ENCODE data around the gene ANGPT4. TPM values are rescaled to one million over a fixed set of nuclear protein-coding genes. Genes with fewer than 3 reads are reported as not detected.
A peak's percentile ranks its signal among the peaks of the same experiment; 100 is the strongest.

The ANGPT4 gene
- total and polyA plus RNA-seq, 2 of the 8 experiments (the other 6 are each of a cell fraction or from before 2014, with no cell fraction given): 0.07 to 0.33 TPM

DNA sequence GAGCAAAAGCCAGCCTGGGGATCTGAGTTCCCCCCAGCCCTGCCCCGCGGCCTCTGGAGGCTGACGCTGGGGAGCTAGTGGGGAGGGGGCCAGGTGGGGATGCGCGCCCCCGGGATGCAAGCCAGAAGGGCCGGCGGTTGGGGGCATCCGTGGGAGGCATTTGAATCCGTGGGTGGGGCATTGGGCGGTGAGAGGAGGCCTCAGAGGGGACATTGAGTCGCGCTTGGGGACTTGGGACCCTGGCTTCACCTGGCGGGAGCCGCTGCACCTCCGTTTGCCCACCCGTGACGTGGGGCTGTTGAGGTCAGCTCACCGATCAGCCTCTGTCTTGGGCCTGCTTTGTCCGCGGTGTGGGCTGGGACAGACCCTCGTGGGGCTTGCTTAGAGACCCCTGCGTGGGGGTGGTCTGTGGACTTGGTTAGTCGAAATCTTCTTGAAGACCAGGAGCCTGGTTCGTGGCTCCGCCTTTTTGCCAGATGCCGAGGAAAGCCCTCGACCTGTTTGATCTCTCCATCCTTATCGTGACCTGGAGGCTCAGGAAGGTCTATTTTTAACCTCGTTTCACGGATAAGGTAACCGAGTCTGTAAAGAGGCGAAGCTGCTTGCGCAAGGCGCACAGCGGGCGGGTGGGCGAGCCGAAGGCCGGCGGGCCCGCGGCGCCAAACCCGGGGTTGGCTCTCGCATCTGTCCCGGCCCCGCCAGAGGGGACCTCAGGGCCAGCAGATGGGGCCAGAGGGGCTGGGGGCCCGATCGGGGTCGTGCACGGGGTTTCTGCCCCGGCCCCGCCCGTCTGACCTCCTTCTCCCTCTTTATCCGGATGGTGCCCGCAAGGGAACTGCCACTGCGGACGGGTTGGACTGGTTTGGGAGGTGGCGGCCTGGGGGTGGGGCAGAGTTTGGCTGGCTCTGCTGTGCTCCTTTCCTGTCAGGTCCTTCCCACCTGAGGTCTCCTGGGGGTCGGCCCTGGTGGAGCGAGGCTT is 74.3 kb downstream of the ANGPT4 start:
- WGBS, 2 experiments (ENCODE audit: extremely low coverage in 1 of 2, insufficient coverage in 1 of 2, insufficient read length in 1 of 2, insufficient replicate concordance in 2 of 2, low coverage in 1 of 2, low lambda C conversion rate in 2 of 2, missing lambda C conversion rate in 1 of 2): 3% methylated on average over 53 of the region's 62 CpGs; no CpG with 5 or more reads in 1 of the 2 experiments
- no peak overlapping the region for H4K5ac ChIP-seq (ENCODE audit: insufficient read length, low read depth, low read length)
- H3K4me1 ChIP-seq (replicated peaks in 1 of 4; ENCODE audit: control insufficient read depth in 3 of 4, insufficient read depth in 4 of 4, low read length in 3 of 4): peaks cover 3 to 29% (median 14%) of the 10 kb centered on the region in 4 experiments
- peak in 1 of 2 experiments; percentile 78 for DNase-seq (ENCODE audit: low read depth in 1 of 2, low spot score in 2 of 2)
- no peak overlapping the region for H3K56ac ChIP-seq (replicated peaks; ENCODE audit: insufficient read length, low read depth, low read length)
- H3K36me3 ChIP-seq (ENCODE audit: control insufficient read depth in 2 of 4, insufficient read depth in 4 of 4, low read length in 3 of 4): no peaks in the 10 kb centered on the region
- H3K23ac ChIP-seq (ENCODE audit: insufficient read length): no peak overlapping the region
- H3K18ac ChIP-seq (ENCODE audit: extremely low read depth, low read length): peak overlapping the region; percentile 96
- H3K79me2 ChIP-seq (ENCODE audit: control insufficient read depth in 1 of 2, insufficient read depth in 2 of 2, low read length in 2 of 2): no peaks in the 10 kb centered on the region
- peak overlapping the region; percentile 78; the same call in 1 of the 2 replicates for H4K8ac ChIP-seq (ENCODE audit: extremely low read depth, insufficient read depth, low read length)
- 0 out of 2 replicates have a peak overlapping the region, but pooled peaks have one; percentile 27 for H2BK12ac ChIP-seq (ENCODE audit: low read depth, low read length)
- ChIA-PET POLR2A (ENCODE audit: partially characterized antibody) (interaction anchor here (0.9 to 1.6 kb wide), 4 partner anchors 17 to 147 kb away, joined by 3 to 5 read pairs (median 4); no protein-coding TSS in a partner anchor), CTCF (ENCODE audit: partially characterized antibody) (interaction anchor here (0.5 to 2.5 kb wide), 9 partner anchors 8 to 115 kb away, joined by 3 to 13 read pairs (median 4); partner anchors contain the start of gene FAM110A)
- H3K27me3 ChIP-seq (replicated peaks in 1 of 4; ENCODE audit: control insufficient read depth in 3 of 4, extremely low read depth in 1 of 4, insufficient read depth in 3 of 4, low read length in 3 of 4): peaks cover 2 to 42% (median 35%) of the 10 kb centered on the region in 4 experiments
- peaks cover 6 to 15% of the 10 kb centered on the region in 2 experiments for H4K20me1 ChIP-seq (replicated peaks in 1 of 2; ENCODE audit: control insufficient read depth in 1 of 2, insufficient read depth in 2 of 2, low read length in 2 of 2)
- H4K91ac ChIP-seq (replicated peaks; ENCODE audit: insufficient read length, low read length): peak overlapping the region; percentile 67
- H2AFZ ChIP-seq (ENCODE audit: low read length): no peak overlapping the region
- H3K4me2 ChIP-seq (ENCODE audit: insufficient read depth in 1 of 2, low read depth in 2 of 2, low read length in 2 of 2): peak overlapping the region; percentile 95 to 96
- H2BK15ac ChIP-seq (ENCODE audit: low read length): peak overlapping the region; percentile 92; the same call in 1 of the 2 replicates
- H2BK120ac ChIP-seq (replicated peaks; ENCODE audit: low read depth, low read length): peak overlapping the region; percentile 51
- no peak overlapping the region; a peak in 2 of 7 replicates for H3K9ac ChIP-seq (replicated peaks in 1 of 4; ENCODE audit: extremely low read depth in 1 of 4, low read depth in 3 of 4, low read length in 3 of 4)
- peaks cover 24% of the 10 kb centered on the region; the same call in 1 of the 2 replicates for H3K23me2 ChIP-seq (ENCODE audit: low read depth, low read length)
- no peak overlapping the region for H2AK5ac ChIP-seq (ENCODE audit: low read depth, low read length)
- H3K4me3 ChIP-seq (ENCODE audit: extremely low read depth in 1 of 4, insufficient read depth in 2 of 4, low read depth in 3 of 4, low read length in 4 of 4): peak overlapping the region; percentile 35 to 82 (median 64)
- H3K14ac ChIP-seq (ENCODE audit: insufficient read length): no peak overlapping the region
- no peak for FAIRE-seq
- H3K4ac ChIP-seq (replicated peaks; ENCODE audit: insufficient read length, low read depth, low read length): peak overlapping the region; percentile 93
- no peak overlapping the region for H2BK20ac ChIP-seq (ENCODE audit: low read length)
- no peaks in the 10 kb centered on the region for H3K9me3 ChIP-seq (ENCODE audit: insufficient read depth in 2 of 2, low read depth in 1 of 2, low read length in 1 of 2)
- peak overlapping the region; percentile 60; the same call in 1 of the 2 replicates for H2BK5ac ChIP-seq (ENCODE audit: low read depth, low read length)
- no peaks in the 10 kb centered on the region; the same call in 1 of the 2 replicates for H3K79me1 ChIP-seq (ENCODE audit: low read depth, low read length)
- H3K27ac ChIP-seq (ENCODE audit: low read depth, low read length): no peak overlapping the region
- peak; percentile 16 for TF ChIP-seq KDM4A (IDR thresholded peaks at IDR 0.05; ENCODE audit: low read depth, low read length, severe bottlenecking)
- no peak for TF ChIP-seq TEAD4 (IDR thresholded peaks at IDR 0.05; ENCODE audit: low read depth, low read length)
- TF ChIP-seq CHD1 (IDR thresholded peaks at IDR 0.05; ENCODE audit: low read depth, low read length): no peak
- no peak for TF ChIP-seq GTF2F1 (IDR thresholded peaks at IDR 0.05; ENCODE audit: borderline replicate concordance, low read depth, low read length)
- no peak for TF ChIP-seq BRCA1 (IDR thresholded peaks at IDR 0.05; ENCODE audit: low read depth, low read length)
- TF ChIP-seq RFX5 (IDR thresholded peaks at IDR 0.05; ENCODE audit: borderline replicate concordance, low read depth, low read length): no peak
- no peak for TF ChIP-seq NRF1 (IDR thresholded peaks at IDR 0.05; ENCODE audit: low read depth, low read length)
- no peak; the same call in 1 of the 2 replicates for TF ChIP-seq YY1 (IDR thresholded peaks at IDR 0.05; ENCODE audit: low read depth, low read length)
- no peak for TF ChIP-seq KDM5A (IDR thresholded peaks at IDR 0.05; ENCODE audit: low read length)
- TF ChIP-seq JUND (IDR thresholded peaks at IDR 0.05; ENCODE audit: low read length): no peak
